H1 (cell line): Measurements from ENCODE around the gene FOXC2. TPM values are rescaled to one million over a fixed set of nuclear protein-coding genes. Genes with fewer than 3 reads are reported as not detected.

Source experiments
- CTCF ChIA-PET: fragments of 300-600 bp; sonication (Branson Sonifier 250); formaldehyde crosslinking; loops from one replicate; lab custom pipeline; 2021; ENCODE audit not compliant: partially characterized antibody; lab: Charles Lee
- POLR2A ChIA-PET: fragments of 300-600 bp; sonication (Branson Sonifier 250); formaldehyde crosslinking; loops from one replicate; lab custom pipeline; 2021; ENCODE audit warnings: inconsistent platforms; ENCODE audit not compliant: partially characterized antibody; lab: Charles Lee
- DNase-seq, 2 experiments: peaks; one replicate each; pipeline versions ENCODE4 v3.0.0 to v3.0.0-alpha.2; 2010 to 2022; ENCODE audit warnings: low spot score in 2 of 2, low read depth in 1 of 2, mixed read lengths in 1 of 2
- FAIRE-seq: peaks from 2 replicates; lab custom pipeline; 2011; peaks lifted over from hg19 to GRCh38; lab: Jason Lieb, UNC
- H2AFZ ChIP-seq: 2 replicates; pipeline ENCODE4 v1.8.1; 2012; ENCODE audit warnings: low read length, inconsistent platforms
- H2AK5ac ChIP-seq: 2 replicates; pipeline ENCODE4 v1.6.1; 2013; ENCODE audit warnings: low read depth, low read length
- H2BK120ac ChIP-seq: replicated peaks from 2 replicates; pipeline ENCODE3; 2013; ENCODE audit warnings: low read depth, low read length, inconsistent platforms
- H2BK12ac ChIP-seq: 2 replicates; pipeline ENCODE4 v1.6.1; 2013; ENCODE audit warnings: low read depth, low read length
- H2BK15ac ChIP-seq: 2 replicates; pipeline ENCODE4 v1.6.1; 2013; ENCODE audit warnings: low read length
- H2BK20ac ChIP-seq: 2 replicates; pipeline ENCODE4 v1.6.1; 2013; ENCODE audit warnings: low read length
- H2BK5ac ChIP-seq: 2 replicates; pipeline ENCODE4 v1.6.1; 2013; ENCODE audit warnings: low read depth, low read length
- H3K14ac ChIP-seq: 2 replicates; pipeline ENCODE4 v1.6.1; 2013; ENCODE audit warnings: inconsistent platforms; ENCODE audit not compliant: insufficient read length
- H3K18ac ChIP-seq: 2 replicates; pipeline ENCODE4 v1.6.1; 2013; ENCODE audit warnings: low read length; ENCODE audit errors: extremely low read depth
- H3K23ac ChIP-seq: 2 replicates; pipeline ENCODE4 v1.6.1; 2013; ENCODE audit warnings: inconsistent platforms; ENCODE audit not compliant: insufficient read length
- H3K23me2 ChIP-seq: 2 replicates; pipeline ENCODE4 v1.6.1; 2013; ENCODE audit warnings: low read depth, low read length
- H3K27ac ChIP-seq: 2 replicates; pipeline ENCODE4 v1.6.1; 2011; ENCODE audit warnings: low read depth, low read length, inconsistent platforms
- H3K27me3 ChIP-seq, 4 experiments: replicated peaks in 1 of 4; 1 replicate in 1 of 4; 2 replicates in 3 of 4; pipeline versions ENCODE4 v1.6.1 to v1.8.1; 2011 to 2013; ENCODE audit warnings: low read length in 3 of 4, mild to moderate bottlenecking in 3 of 4, inconsistent platforms in 2 of 4, mixed read lengths in 2 of 4, moderate library complexity in 1 of 4; ENCODE audit not compliant: control insufficient read depth in 3 of 4, insufficient read depth in 3 of 4; ENCODE audit errors: extremely low read depth in 1 of 4
- H3K36me3 ChIP-seq, 4 experiments: 2 replicates each; pipeline versions ENCODE4 v1.6.1 to v1.8.1; 2011 to 2013; ENCODE audit warnings: mild to moderate bottlenecking in 4 of 4, low read length in 3 of 4, moderate library complexity in 2 of 4, control low read depth in 1 of 4, inconsistent platforms in 1 of 4; ENCODE audit not compliant: insufficient read depth in 4 of 4, control insufficient read depth in 2 of 4
- H3K4ac ChIP-seq: replicated peaks from 2 replicates; pipeline ENCODE3; 2013; ENCODE audit warnings: low read length, low read depth, mixed read lengths, inconsistent platforms; ENCODE audit not compliant: insufficient read length
- H3K4me1 ChIP-seq, 4 experiments: replicated peaks in 1 of 4; 1 replicate in 1 of 4; 2 replicates in 3 of 4; pipeline versions ENCODE4 v1.6.1 to v1.8.1; 2011 to 2013; ENCODE audit warnings: low read length in 3 of 4, inconsistent platforms in 2 of 4, mixed read lengths in 1 of 4; ENCODE audit not compliant: insufficient read depth in 4 of 4, control insufficient read depth in 3 of 4
- H3K4me2 ChIP-seq, 2 experiments: 2 replicates each; pipeline versions ENCODE4 v1.6.1 to v1.8.1; 2011 to 2013; ENCODE audit warnings: low read depth in 2 of 2, low read length in 2 of 2, control low read depth in 1 of 2, inconsistent platforms in 1 of 2, mild to moderate bottlenecking in 1 of 2; ENCODE audit not compliant: insufficient read depth in 1 of 2
- H3K4me3 ChIP-seq, 4 experiments: fragments of 200-600, 300-600 bp in 1 of 4; sonication (generic), shearing (Covaris generic), sonication (Bioruptor Twin) in 1 of 4; 2 replicates each; pipeline versions ENCODE4 v1.5.1 to v1.8.1; 2011 to 2016; ENCODE audit warnings: low read length in 4 of 4, low read depth in 3 of 4, control low read depth in 2 of 4, inconsistent platforms in 2 of 4, mild to moderate bottlenecking in 2 of 4, mixed read lengths in 1 of 4, moderate library complexity in 1 of 4; ENCODE audit not compliant: insufficient read depth in 2 of 4; ENCODE audit errors: extremely low read depth in 1 of 4
- H3K56ac ChIP-seq: replicated peaks from 2 replicates; pipeline ENCODE3; 2013; ENCODE audit warnings: low read depth, mild to moderate bottlenecking, mixed read lengths, low read length, inconsistent platforms; ENCODE audit not compliant: insufficient read length
- H3K79me1 ChIP-seq: 2 replicates; pipeline ENCODE4 v1.6.1; 2013; ENCODE audit warnings: low read depth, low read length, control low read depth
- H3K79me2 ChIP-seq, 2 experiments: 2 replicates each; pipeline versions ENCODE4 v1.6.1 to v1.8.1; 2012 to 2013; ENCODE audit warnings: low read length in 2 of 2, mild to moderate bottlenecking in 2 of 2, inconsistent platforms in 1 of 2; ENCODE audit not compliant: insufficient read depth in 2 of 2, control insufficient read depth in 1 of 2
- H3K9ac ChIP-seq, 4 experiments: replicated peaks in 1 of 4; 1 replicate in 1 of 4; 2 replicates in 3 of 4; pipeline versions ENCODE4 v1.6.1 to v1.8.1; 2011 to 2013; ENCODE audit warnings: low read depth in 3 of 4, low read length in 3 of 4, control low read depth in 2 of 4, mild to moderate bottlenecking in 2 of 4, moderate library complexity in 2 of 4, inconsistent platforms in 1 of 4; ENCODE audit errors: extremely low read depth in 1 of 4
- H3K9me3 ChIP-seq, 2 experiments: 2 replicates each; pipeline versions ENCODE4 v1.6.1 to v1.8.1; 2012 to 2013; ENCODE audit warnings: mild to moderate bottlenecking in 2 of 2, moderate library complexity in 2 of 2, control low read depth in 1 of 2, inconsistent platforms in 1 of 2, low read depth in 1 of 2, low read length in 1 of 2, mixed read lengths in 1 of 2; ENCODE audit not compliant: insufficient read depth in 2 of 2
- H4K20me1 ChIP-seq, 2 experiments: replicated peaks in 1 of 2; 2 replicates each; pipeline versions ENCODE3 to v1.8.1; 2011 to 2013; ENCODE audit warnings: inconsistent platforms in 2 of 2, low read length in 2 of 2, mild to moderate bottlenecking in 1 of 2; ENCODE audit not compliant: insufficient read depth in 2 of 2, control insufficient read depth in 1 of 2
- H4K5ac ChIP-seq: 2 replicates; pipeline ENCODE4 v1.6.1; 2013; ENCODE audit warnings: low read length, low read depth, mixed read lengths, inconsistent platforms; ENCODE audit not compliant: insufficient read length
- H4K8ac ChIP-seq: 2 replicates; pipeline ENCODE4 v1.8.0; 2013; ENCODE audit warnings: mild to moderate bottlenecking, moderate library complexity, low read length, inconsistent platforms; ENCODE audit not compliant: insufficient read depth; ENCODE audit errors: extremely low read depth
- H4K91ac ChIP-seq: replicated peaks from 2 replicates; pipeline ENCODE3; 2013; ENCODE audit warnings: low read length, mixed read lengths, inconsistent platforms; ENCODE audit not compliant: insufficient read length
- BACH1 ChIP-seq: IDR thresholded peaks from 2 replicates; pipeline ENCODE4 v1.6.1; 2012; ENCODE audit warnings: low read length, improper control_type of control experiment
- BCL11A ChIP-seq, 2 experiments: IDR thresholded peaks; one replicate each; pipeline ENCODE4 v1.6.1; 2011; ENCODE audit warnings: low read depth in 2 of 2, low read length in 2 of 2, mild to moderate bottlenecking in 2 of 2
- CBX8 ChIP-seq: fragments of 300-800, 300-1000 bp; sonication (generic); IDR thresholded peaks from 2 replicates; pipeline ENCODE4 v1.7.1; 2016; ENCODE audit warnings: low read depth, low read length, borderline replicate concordance
- CREB1 ChIP-seq: IDR thresholded peaks from 2 replicates; pipeline ENCODE4 v1.6.1; 2012; ENCODE audit warnings: inconsistent platforms
- HDAC6 ChIP-seq: IDR thresholded peaks from one replicate; pipeline ENCODE4 v1.7.1; 2012; ENCODE audit warnings: low read depth, mild to moderate bottlenecking, inconsistent platforms, low read length, moderate library complexity
- JUN ChIP-seq: IDR thresholded peaks from 2 replicates; pipeline ENCODE4 v1.6.1; 2011; ENCODE audit warnings: low read depth, mild to moderate bottlenecking, improper control_type of control experiment, low read length
- KDM5A ChIP-seq: fragments of 200-600 bp; IDR thresholded peaks from 2 replicates; pipeline ENCODE4 v1.7.1; 2012; ENCODE audit warnings: mild to moderate bottlenecking, low read length, inconsistent platforms, mixed read lengths
- RNF2 ChIP-seq: fragments of 200-900, 300-1000 bp; sonication (generic); IDR thresholded peaks from 2 replicates; pipeline ENCODE4 v1.7.1; 2016; ENCODE audit warnings: borderline replicate concordance, low read depth, mild to moderate bottlenecking, antibody characterized with exemption, low read length; ENCODE audit not compliant: poor library complexity, severe bottlenecking; ENCODE audit errors: missing control alignments
- SAP30 ChIP-seq: fragments of 300-600 bp; sonication (generic); IDR thresholded peaks from 2 replicates; pipeline ENCODE4 v1.7.1; 2012; ENCODE audit warnings: low read length, moderate library complexity, mild to moderate bottlenecking, inconsistent platforms; ENCODE audit not compliant: insufficient read depth, insufficient replicate concordance
- SIRT6 ChIP-seq: IDR thresholded peaks from one replicate; pipeline ENCODE4 v1.7.1; 2012; ENCODE audit warnings: low read length, inconsistent platforms
- SP2 ChIP-seq: IDR thresholded peaks from 2 replicates; pipeline ENCODE4 v1.6.1; 2012; ENCODE audit warnings: mild to moderate bottlenecking, low read length, inconsistent platforms
- USF2 ChIP-seq: IDR thresholded peaks from 2 replicates; pipeline ENCODE4 v1.6.1; 2011; ENCODE audit warnings: low read length, improper control_type of control experiment
- WGBS, 2 experiments: shearing (Covaris generic) in 1 of 2; methylation state at CpG; one replicate each; pipeline versions ENCODE4 v1.1.6 to v1.1.7; 2013 to 2015; ENCODE audit warnings: low lambda C conversion rate in 2 of 2, mixed read lengths in 2 of 2, inconsistent platforms in 1 of 2, low coverage in 1 of 2, missing lambda C conversion rate in 1 of 2; ENCODE audit not compliant: insufficient replicate concordance in 2 of 2, insufficient coverage in 1 of 2, insufficient read length in 1 of 2; ENCODE audit errors: extremely low coverage in 1 of 2, missing lambda C conversion rate in 1 of 2; 5-methylcytosine and 5-hydroxymethylcytosine counted together
- polyA plus RNA-seq, 7 experiments: library from polyadenylated mRNA; depleted of rRNA in 3 of 7; stranded (reverse) in 5 of 7; unstranded in 2 of 7; fragments of >200 nt in 5 of 7; fragments of 200-250 nt in 2 of 7; gene quantifications; 1 replicate in 5 of 7; 2 replicates in 1 of 7; 4 replicates in 1 of 7; pipeline versions ENCODE4 v1.2.1 to v1.2.3, GENCODE V29; 2011 to 2013; ENCODE audit warnings: missing spikeins in 2 of 7, mixed read lengths in 2 of 7
- total RNA-seq: library from RNA; stranded (reverse); fragmentation: NEBNext Ultra II Directional; extraction: Animal tissue kit (Norgen Biotek cat#: 25700); gene quantifications from 2 replicates; pipeline ENCODE4 v1.2.1, GENCODE V29; 2021

The FOXC2 gene
- total and polyA plus RNA-seq, 2 of the 8 experiments (the other 6 are each of a cell fraction or from before 2014, with no cell fraction given): 0.09 TPM; not detected in 1

DNA sequence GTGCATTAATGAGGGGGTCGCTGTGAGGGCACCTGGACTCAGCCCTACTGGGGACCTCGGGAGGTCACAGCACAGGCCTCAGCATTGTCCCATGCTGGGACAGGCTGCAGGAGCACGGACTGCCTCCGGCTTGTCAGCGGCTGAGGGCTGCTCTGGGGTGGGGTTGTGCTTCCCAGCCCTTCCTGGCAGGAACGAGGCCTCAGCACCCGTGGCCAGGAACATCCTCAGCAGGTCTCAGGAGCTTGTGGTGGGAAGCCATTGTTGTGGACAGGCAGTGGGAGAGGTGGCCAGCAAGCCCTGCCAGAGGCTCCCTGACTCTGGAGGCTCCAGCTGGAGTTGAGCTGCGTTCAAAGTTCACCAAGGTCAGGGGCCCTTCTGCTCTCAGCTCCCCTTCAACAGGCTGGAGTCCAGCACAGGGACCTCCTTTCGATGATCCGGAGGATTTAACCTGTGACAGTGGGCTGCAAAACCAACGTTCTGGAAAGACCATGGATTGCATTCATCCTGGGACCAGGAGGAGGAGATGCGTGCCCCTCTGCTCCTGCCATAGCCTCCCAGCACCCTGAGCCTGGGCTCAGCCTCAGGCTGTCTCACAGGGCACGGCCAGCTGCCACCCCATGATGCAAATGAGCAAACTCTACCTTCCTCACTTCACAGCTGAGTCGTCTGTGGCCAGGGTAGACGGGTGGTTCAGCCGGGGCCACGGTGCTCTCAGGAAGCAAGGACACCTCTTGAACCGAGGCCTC, 44.3 kb downstream of the FOXC2 start:
- Histone ChIP-seq H3K36me3 (no peaks in the 10 kb centered on the region), H3K14ac (no peak overlapping the region), H3K9ac (no peak overlapping the region), H4K91ac (no peak overlapping the region), H4K5ac (no peak overlapping the region), H4K20me1 (no peaks in the 10 kb centered on the region), H4K8ac (no peak overlapping the region; the same call in none of the 2 replicates), H3K4me1 (peaks cover 0 to 5% (median 0%) of the 10 kb centered on the region in 4 experiments; a peak in 1 of 7 replicates), H2AK5ac (no peak overlapping the region), H3K9me3 (no peaks in the 10 kb centered on the region), H2AFZ (no peak overlapping the region; the same call in 1 of the 2 replicates), H2BK15ac (no peak overlapping the region), H3K4me2 (no peak overlapping the region), H2BK12ac (no peak overlapping the region), H3K18ac (no peak overlapping the region), H3K4me3 (no peak overlapping the region), H3K23me2 (no peaks in the 10 kb centered on the region), H3K27ac (no peak overlapping the region), H3K4ac (no peak overlapping the region), H3K79me2 (no peaks in the 10 kb centered on the region), H3K56ac (no peak overlapping the region), H3K27me3 (no peaks in the 10 kb centered on the region), H3K23ac (no peak overlapping the region), H2BK120ac (no peak overlapping the region), H3K79me1 (no peaks in the 10 kb centered on the region), H2BK5ac (no peak overlapping the region), H2BK20ac (no peak overlapping the region)
- POLR2A ChIA-PET: no interaction called here
- FAIRE-seq: no peak
- 76% methylated on average over 15 of the region's 18 CpGs; no CpG with 5 or more reads in 1 of the 2 experiments for WGBS, 2 experiments
- CTCF ChIA-PET: interaction anchor here (0.7 to 1.1 kb wide), 2 partner anchors 68 to 392 kb away, joined by 3 to 4 read pairs; no protein-coding TSS in a partner anchor
- DNase-seq: no peak
- no peak for TF ChIP-seq JUN
- no peak for TF ChIP-seq HDAC6
- no peak for TF ChIP-seq SIRT6
- no peak for TF ChIP-seq SP2
- no peak for TF ChIP-seq CREB1
- TF ChIP-seq BCL11A (IDR thresholded peaks at IDR 0.05; ENCODE audit: low read depth in 2 of 2, low read length in 2 of 2): no peak
- no peak for TF ChIP-seq SAP30
- no peak for TF ChIP-seq USF2
- no peak for TF ChIP-seq RNF2
- no peak for TF ChIP-seq KDM5A
- no peak for TF ChIP-seq CBX8
- no peak for TF ChIP-seq BACH1
